Left lobe of liver (tissue), 2 donors: ENCODE measurements around the gene PON3. TPM values are rescaled to one million over a fixed set of nuclear protein-coding genes. Genes with fewer than 3 reads are reported as not detected.

Experiments used
- ATAC-seq: fragments of 200-7000 bp; cut with Tn5 transposase; one replicate; pipeline ENCODE4 v1.9.1; 2020; ENCODE audit warnings: mild to moderate bottlenecking, moderate library complexity
- DNase-seq: peaks from one replicate; pipeline ENCODE4 v3.0.0-alpha.2; 2020; ENCODE audit warnings: low spot score
- total RNA-seq: library from RNA; stranded (reverse); gene quantifications from one replicate; pipeline ENCODE4 v1.2.1, GENCODE V29; 2021
- donor health status: DM: no; HTN: no; CAD: no; lungs with moderate emphysema.
- donor health status: DM: no; HTN: yes; CAD: no.

Gene PON3
- total RNA-seq, 1 donor from 2014 or later = 256 TPM

GRCh38 chr7:95311389-95311788 lies 84.8 kb downstream of the PON3 start:
- ATAC-seq (peak; percentile 49), DNase-seq (no peak)

DNA sequence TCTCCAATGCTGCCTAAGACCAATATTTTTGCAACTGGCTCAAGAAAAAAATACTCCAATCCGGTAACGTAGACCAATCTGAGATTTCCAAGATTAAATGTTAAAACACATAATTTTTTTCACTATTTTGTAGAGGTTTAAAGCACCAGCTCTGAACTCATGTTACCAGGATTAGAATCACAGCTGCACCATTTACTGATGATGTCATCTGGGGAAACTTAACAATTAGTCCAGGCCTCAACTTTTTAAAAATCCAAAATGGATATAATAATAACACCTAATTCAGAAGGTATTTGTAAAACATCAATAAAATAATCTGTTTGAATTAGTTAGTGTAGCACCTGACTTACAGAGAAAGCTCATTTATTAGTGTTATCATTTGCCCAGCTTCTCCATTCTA lies 86.2 kb downstream of the PON3 start:
- no peak for DNase-seq
- no peak for ATAC-seq

Other genes with a start within 250 kb of the PON3 start
- gene PON1, start 71.8 kb downstream of the PON3 start, total RNA-seq = 465 TPM
- 86.1 TPM for gene PON2, start 38.7 kb upstream of the PON3 start, total RNA-seq
- 0.40 TPM for gene ASB4, start 89.6 kb upstream of the PON3 start, total RNA-seq
- 77.4 TPM for gene PDK4, start 200.1 kb upstream of the PON3 start, total RNA-seq